Naive thymus-derived CD4-positive, alpha-beta T cell (primary cell): ENCODE results near the gene RBMS3. TPM values are rescaled to one million over a fixed set of nuclear protein-coding genes. Genes with fewer than 3 reads are reported as not detected.
"Not testable (repeated sequence)": the region's sequence is repeated elsewhere in the genome, so short reads cannot be mapped to it uniquely, and the experiment has no call there.

Source experiments
- ATAC-seq: fragments of 150-1000 bp; cut with Tn5 transposase; 2 replicates; pipeline ENCODE4 v1.10.0; 2021; ENCODE audit warnings: mild to moderate bottlenecking, moderate library complexity
- CTCF ChIA-PET: fragments of 350-600 bp; sonication (Branson Sonifier 250); formaldehyde crosslinking; loops from one replicate; lab custom pipeline; 2021; ENCODE audit warnings: antibody characterized with exemption; lab: Charles Lee
- POLR2A ChIA-PET: fragments of 350-600 bp; sonication (Branson Sonifier 250); formaldehyde crosslinking; loops from one replicate; lab custom pipeline; 2021; ENCODE audit warnings: antibody characterized with exemption, inconsistent platforms; lab: Charles Lee
- DNase-seq, 9 donors: peaks; one replicate each; pipeline versions ENCODE4 v3.0.0 to v3.0.0-alpha.2; 2020 to 2022; ENCODE audit warnings: mixed read lengths in 1 of 9
- H3K27ac ChIP-seq: one replicate; pipeline ENCODE4 v1.7.0; 2013; ENCODE audit warnings: mild to moderate bottlenecking, low read depth, low read length, moderate library complexity
- H3K27me3 ChIP-seq, 2 donors: one replicate each; pipeline ENCODE4 v1.7.0; 2013; ENCODE audit warnings: low read length in 2 of 2, mild to moderate bottlenecking in 2 of 2, moderate library complexity in 2 of 2; ENCODE audit not compliant: control insufficient read depth in 2 of 2, insufficient read depth in 2 of 2
- H3K36me3 ChIP-seq, 3 experiments: 1 replicate in 2 of 3; 2 replicates in 1 of 3; pipeline ENCODE4 v1.7.0; 2013; ENCODE audit warnings: low read length in 3 of 3, mild to moderate bottlenecking in 3 of 3, moderate library complexity in 1 of 3; ENCODE audit not compliant: insufficient read depth in 3 of 3, control insufficient read depth in 2 of 3
- H3K4me1 ChIP-seq, 2 donors: one replicate each; pipeline ENCODE4 v1.7.0; 2013; ENCODE audit warnings: low read length in 2 of 2, mild to moderate bottlenecking in 2 of 2, moderate library complexity in 1 of 2; ENCODE audit not compliant: control insufficient read depth in 2 of 2, insufficient read depth in 2 of 2
- H3K4me3 ChIP-seq: 2 replicates; pipeline ENCODE4 v1.7.0; 2013; ENCODE audit warnings: mild to moderate bottlenecking, low read length
- H3K9me3 ChIP-seq, 3 experiments: 1 replicate in 2 of 3; 2 replicates in 1 of 3; pipeline ENCODE4 v1.7.0; 2013; ENCODE audit warnings: low read length in 3 of 3; ENCODE audit not compliant: control insufficient read depth in 2 of 3
- H3K27ac Mint-ChIP-seq, 9 donors: one replicate each; pipeline ENCODE4 v1.8.0; 2020 to 2022; ENCODE audit warnings: mixed read lengths in 9 of 9, mild to moderate bottlenecking in 8 of 9, moderate library complexity in 5 of 9, inconsistent platforms in 2 of 9
- H3K27me3 Mint-ChIP-seq, 5 donors: one replicate each; pipeline ENCODE4 v1.8.0; 2021 to 2022; ENCODE audit warnings: mixed read lengths in 5 of 5, mild to moderate bottlenecking in 1 of 5
- H3K36me3 Mint-ChIP-seq, 5 donors: one replicate each; pipeline ENCODE4 v1.8.0; 2020 to 2022; ENCODE audit warnings: mixed read lengths in 5 of 5, mild to moderate bottlenecking in 3 of 5, inconsistent platforms in 1 of 5
- H3K4me1 Mint-ChIP-seq, 7 donors: one replicate each; pipeline ENCODE4 v1.8.0; 2020 to 2022; ENCODE audit warnings: mixed read lengths in 7 of 7, mild to moderate bottlenecking in 3 of 7, inconsistent platforms in 1 of 7
- H3K4me3 Mint-ChIP-seq, 10 donors: one replicate each; pipeline ENCODE4 v1.8.0; 2020 to 2022; ENCODE audit warnings: mild to moderate bottlenecking in 10 of 10, mixed read lengths in 10 of 10, moderate library complexity in 6 of 10, inconsistent platforms in 2 of 10
- H3K9me3 Mint-ChIP-seq, 11 donors: one replicate each; pipeline ENCODE4 v1.8.0; 2020 to 2022; ENCODE audit warnings: mixed read lengths in 11 of 11, mild to moderate bottlenecking in 4 of 11, inconsistent platforms in 1 of 11, moderate library complexity in 1 of 11
- intact Hi-C, 2 donors: fragments of 100-400 bp; cut with micrococcal nuclease; formaldehyde crosslinking; loops; one replicate each; pipeline ENCODE4 v1.15.1; 2023
- polyA plus RNA-seq, 2 donors: library from polyadenylated mRNA; unstranded; fragments of 300-500 nt; fragmentation: Illumina TruSeq; gene quantifications; one replicate each; pipeline ENCODE4 v1.2.3, GENCODE V29; 2021
- total RNA-seq, 6 experiments: library from RNA in 5 of 6; stranded (reverse) in 5 of 6; gene quantifications; 1 replicate in 5 of 6; 2 replicates in 1 of 6; pipeline ENCODE4 v1.2.3 and lab custom pipeline; 2021 to 2026

The RBMS3 gene
- total and polyA plus RNA-seq, 7 experiments from 2014 or later = 0.15 to 4.9 (median 0.49) TPM

- H3K27ac ChIP-seq = no peak overlapping the region
- POLR2A ChIA-PET = no interaction called here
Measured at GRCh38 chr3:29668728-29669127, 387.9 kb downstream of the RBMS3 start.

GRCh38 chr3:29670476-29670875 lies 389.6 kb downstream of the RBMS3 start:
- intact Hi-C loops, H3K27ac ChIP-seq, CTCF ChIA-PET, H3K27me3 Mint-ChIP-seq, H3K27me3 ChIP-seq, H3K4me1 ChIP-seq, H3K4me1 Mint-ChIP-seq, DNase-seq, H3K4me3 ChIP-seq, POLR2A ChIA-PET, H3K9me3 ChIP-seq, ATAC-seq, H3K36me3 Mint-ChIP-seq, H3K36me3 ChIP-seq, H3K27ac Mint-ChIP-seq, H3K4me3 Mint-ChIP-seq: not testable (repeated sequence)
- peaks cover 0 to 18% (median 5%) of the 10 kb centered on the region in 11 donors for H3K9me3 Mint-ChIP-seq

More at GRCh38 chr3:29668728-29669127, 387.9 kb downstream of the RBMS3 start:
- CTCF ChIA-PET = no interaction called here
- Histone ChIP-seq H3K36me3 (no peaks in the 10 kb centered on the region), H3K9me3 (no peaks in the 10 kb centered on the region), H3K27me3 (no peaks in the 10 kb centered on the region), H3K4me1 (no peaks in the 10 kb centered on the region), H3K4me3 (no peak overlapping the region)
- Mint-ChIP-seq H3K9me3 (peaks cover 0 to 18% (median 1%) of the 10 kb centered on the region in 11 donors), H3K36me3 (peaks cover 0 to 7% (median 0%) of the 10 kb centered on the region in 5 donors), H3K27ac (no peak overlapping the region), H3K4me1 (no peaks in the 10 kb centered on the region), H3K27me3 (peaks cover 0 to 10% (median 0%) of the 10 kb centered on the region in 5 donors), H3K4me3 (no peak overlapping the region)
- intact Hi-C loops = no loop called here
- DNase-seq (no peak), ATAC-seq (no peak)

- DNase-seq (no peak), ATAC-seq (no peak)
- H3K4me3 Mint-ChIP-seq = no peak overlapping the region
- peaks cover 0 to 6% (median under 1%) of the 10 kb centered on the region in 5 donors for H3K27me3 Mint-ChIP-seq
- H3K36me3 ChIP-seq = no peaks in the 10 kb centered on the region
- H3K4me1 Mint-ChIP-seq = no peaks in the 10 kb centered on the region
- ChIA-PET POLR2A (no interaction called here), CTCF (no interaction called here)
- H3K27me3 ChIP-seq = no peaks in the 10 kb centered on the region
- no peaks in the 10 kb centered on the region for H3K36me3 Mint-ChIP-seq
- H3K27ac Mint-ChIP-seq = no peak overlapping the region
- H3K4me3 ChIP-seq = no peak overlapping the region
- intact Hi-C loops = no loop called here
- H3K9me3 Mint-ChIP-seq = peaks cover 0 to 12% (median 7%) of the 10 kb centered on the region in 11 donors
- H3K9me3 ChIP-seq = no peaks in the 10 kb centered on the region
- no peaks in the 10 kb centered on the region for H3K4me1 ChIP-seq
- no peak overlapping the region for H3K27ac ChIP-seq
Measured at GRCh38 chr3:29677421-29677820, 396.6 kb downstream of the RBMS3 start.

DNA sequence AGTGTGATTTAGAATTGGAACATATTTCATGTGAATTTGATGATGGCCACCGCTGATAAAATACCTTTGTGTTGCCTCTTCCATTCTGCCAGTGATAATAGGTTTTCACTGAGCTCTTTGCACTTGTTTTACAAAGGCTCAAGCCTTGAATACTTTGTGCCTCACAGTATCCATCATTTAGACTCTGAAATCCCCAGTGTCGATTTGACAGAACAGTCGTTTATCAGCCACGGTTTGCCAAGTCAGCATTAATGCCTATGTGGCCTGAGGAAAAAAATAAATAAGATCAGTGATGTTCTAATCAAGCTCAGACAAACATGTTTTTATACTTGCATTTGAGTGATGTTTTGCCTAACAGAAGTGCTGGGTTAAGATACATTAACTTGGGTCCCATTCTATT lies 399.1 kb downstream of the RBMS3 start:
- Histone ChIP-seq H3K27me3 (no peaks in the 10 kb centered on the region), H3K27ac (no peak overlapping the region), H3K9me3 (no peaks in the 10 kb centered on the region), H3K36me3 (no peaks in the 10 kb centered on the region), H3K4me1 (no peaks in the 10 kb centered on the region), H3K4me3 (no peak overlapping the region)
- peaks cover 0 to 7% (median 3%) of the 10 kb centered on the region in 11 donors for H3K9me3 Mint-ChIP-seq
- no peak for DNase-seq
- H3K27me3 Mint-ChIP-seq = peaks cover 0 to 6% (median 0%) of the 10 kb centered on the region in 5 donors
- no peaks in the 10 kb centered on the region for H3K4me1 Mint-ChIP-seq
- H3K4me3 Mint-ChIP-seq = no peak overlapping the region
- ChIA-PET CTCF (no interaction called here), POLR2A (no interaction called here)
- no peak for ATAC-seq
- no peaks in the 10 kb centered on the region for H3K36me3 Mint-ChIP-seq
- H3K27ac Mint-ChIP-seq = no peak overlapping the region
- intact Hi-C loops = no loop called here

DNA sequence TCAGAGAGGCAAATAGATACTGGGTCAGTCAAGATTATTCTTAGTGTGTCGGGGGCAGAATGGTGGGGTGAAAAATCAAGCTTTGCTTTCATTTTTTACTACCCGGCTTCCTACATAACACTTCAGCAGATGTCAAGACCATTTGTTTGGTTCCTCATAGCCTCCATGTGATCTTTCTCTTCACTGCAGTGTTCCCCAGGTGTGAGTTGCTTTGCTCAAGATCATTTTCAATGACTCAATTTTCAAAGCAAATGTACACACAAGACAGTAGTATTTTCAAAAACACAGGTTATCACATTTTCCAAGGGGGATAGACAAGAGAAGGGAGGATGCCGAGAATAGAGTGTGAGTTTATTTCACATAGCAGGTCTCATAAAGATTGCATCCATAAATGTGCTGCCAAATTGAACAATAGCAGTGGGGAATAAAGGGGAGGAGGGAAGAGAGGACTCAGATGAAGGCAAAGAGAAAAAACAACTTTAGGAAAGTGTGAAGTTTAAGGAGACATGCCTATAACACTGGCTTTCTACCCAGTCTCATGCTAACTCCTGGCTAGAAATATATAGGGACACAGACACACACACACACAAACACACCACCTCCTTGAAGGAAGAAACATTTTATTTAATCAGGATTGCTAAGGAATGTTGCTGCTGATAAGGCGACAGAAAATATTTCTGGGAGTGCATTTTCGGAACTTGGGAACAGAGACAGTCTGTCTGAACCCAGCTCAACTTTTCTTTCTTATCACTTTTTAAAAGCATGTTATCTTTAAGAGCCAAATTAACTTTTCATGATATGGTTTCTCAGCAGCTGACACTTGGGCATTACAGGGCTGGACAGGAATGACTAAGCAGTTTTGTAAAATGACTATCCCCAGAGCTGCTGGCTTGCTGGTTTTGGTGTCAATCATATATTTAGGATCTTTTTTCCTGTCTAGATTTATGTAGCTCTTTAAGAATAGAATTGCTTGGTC lies 402.4 kb downstream of the RBMS3 start:
- ChIA-PET POLR2A (no interaction called here), CTCF (no interaction called here)
- DNase-seq = no peak
- Mint-ChIP-seq H3K36me3 (no peaks in the 10 kb centered on the region), H3K4me3 (no peak overlapping the region), H3K9me3 (peaks cover 0 to 4% (median 0%) of the 10 kb centered on the region in 11 donors), H3K27ac (no peak overlapping the region), H3K4me1 (peaks cover 0 to 8% (median 0%) of the 10 kb centered on the region in 7 donors), H3K27me3 (peaks cover 0 to 6% (median 0%) of the 10 kb centered on the region in 5 donors)
- ATAC-seq = no peak
- Histone ChIP-seq H3K4me1 (no peaks in the 10 kb centered on the region), H3K27me3 (no peaks in the 10 kb centered on the region), H3K36me3 (no peaks in the 10 kb centered on the region), H3K4me3 (no peak overlapping the region), H3K9me3 (no peaks in the 10 kb centered on the region), H3K27ac (no peak overlapping the region)
- intact Hi-C loops = no loop called here

- no peaks in the 10 kb centered on the region for H3K27me3 ChIP-seq
- no peaks in the 10 kb centered on the region for H3K4me1 ChIP-seq
- ChIA-PET CTCF (no interaction called here), POLR2A (no interaction called here)
- no peak overlapping the region for H3K27ac ChIP-seq
- ATAC-seq (peak; percentile 22), DNase-seq (no peak)
- Mint-ChIP-seq H3K4me3 (no peak overlapping the region), H3K4me1 (peaks cover 0 to 8% (median 0%) of the 10 kb centered on the region in 7 donors), H3K27me3 (peaks cover 0 to 4% (median 0%) of the 10 kb centered on the region in 5 donors), H3K36me3 (no peaks in the 10 kb centered on the region), H3K9me3 (peaks cover 0 to 4% (median 0%) of the 10 kb centered on the region in 11 donors), H3K27ac (no peak overlapping the region)
- intact Hi-C loops = no loop called here
- H3K9me3 ChIP-seq = no peaks in the 10 kb centered on the region
- H3K4me3 ChIP-seq = no peak overlapping the region
- no peaks in the 10 kb centered on the region for H3K36me3 ChIP-seq
Measured at GRCh38 chr3:29686889-29687592, 406.2 kb downstream of the RBMS3 start.
